IPS-20b (cell line): ENCODE data around the gene FRMPD2.
"Not testable (repeated sequence)": the region's sequence is repeated elsewhere in the genome, so short reads cannot be mapped to it uniquely, and the experiment has no call there.

ENCODE experiments used
- H3K27ac ChIP-seq: one replicate; pipeline ENCODE4 v1.5.1; 2013; ENCODE audit warnings: low read length
- H3K27me3 ChIP-seq: 2 replicates; pipeline ENCODE4 v1.6.1; 2013; ENCODE audit warnings: mild to moderate bottlenecking, low read length, inconsistent platforms; ENCODE audit not compliant: insufficient read depth
- H3K36me3 ChIP-seq: 2 replicates; pipeline ENCODE4 v1.6.1; 2013; ENCODE audit warnings: low read depth, mild to moderate bottlenecking, inconsistent platforms, low read length, moderate library complexity; ENCODE audit not compliant: insufficient read depth
- H3K4me1 ChIP-seq: 2 replicates; pipeline ENCODE4 v1.6.1; 2013; ENCODE audit warnings: mild to moderate bottlenecking, control low read depth, inconsistent platforms, low read length, moderate library complexity; ENCODE audit not compliant: insufficient read depth
- H3K4me3 ChIP-seq: 2 replicates; pipeline ENCODE4 v1.5.1; 2013; ENCODE audit warnings: mild to moderate bottlenecking, low read length, inconsistent platforms
- H3K9ac ChIP-seq: 2 replicates; pipeline ENCODE4 v1.6.1; 2013; ENCODE audit warnings: low read depth, mild to moderate bottlenecking, inconsistent platforms, low read length, moderate library complexity
- H3K9me3 ChIP-seq: 2 replicates; pipeline ENCODE4 v1.6.1; 2013; ENCODE audit warnings: mild to moderate bottlenecking, low read depth, low read length, inconsistent platforms; ENCODE audit not compliant: insufficient read depth

Gene FRMPD2

GRCh38 chr10:48224979-48225560 is 49.4 kb downstream of the FRMPD2 start:
- Histone ChIP-seq H3K9ac (no peak overlapping the region), H3K27ac (no peak overlapping the region), H3K4me1 (no peaks in the 10 kb centered on the region), H3K9me3 (no peaks in the 10 kb centered on the region), H3K27me3 (no peaks in the 10 kb centered on the region), H3K36me3 (no peaks in the 10 kb centered on the region), H3K4me3 (no peak overlapping the region)

GRCh38 chr10:48224296-48224695 is 50.2 kb downstream of the FRMPD2 start:
- Histone ChIP-seq H3K4me3 (no peak overlapping the region), H3K9me3 (no peaks in the 10 kb centered on the region), H3K4me1 (no peaks in the 10 kb centered on the region), H3K27ac (no peak overlapping the region), H3K27me3 (no peaks in the 10 kb centered on the region), H3K36me3 (no peaks in the 10 kb centered on the region), H3K9ac (no peak overlapping the region)

DNA sequence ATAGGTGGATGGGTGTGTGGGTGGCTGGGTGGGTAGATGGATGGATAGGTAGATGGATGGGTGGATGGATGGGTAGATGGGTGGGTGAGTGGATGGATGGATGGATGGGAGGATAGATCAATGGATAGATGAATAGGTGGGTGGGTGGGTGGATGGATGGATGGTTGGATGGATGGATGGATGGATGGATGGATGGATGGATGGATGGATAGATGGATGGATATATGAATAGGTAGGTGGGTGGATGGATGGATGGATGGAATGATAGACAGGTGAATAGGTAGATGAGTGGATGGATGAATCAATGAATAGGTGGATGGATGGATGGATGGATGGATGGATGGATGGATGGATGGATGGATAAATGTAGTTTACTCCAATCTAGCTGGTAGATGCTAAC is 52.7 kb downstream of the FRMPD2 start:
- Histone ChIP-seq H3K36me3 (no peaks in the 10 kb centered on the region), H3K4me1 (no peaks in the 10 kb centered on the region), H3K9ac (no peak overlapping the region), H3K27me3 (no peaks in the 10 kb centered on the region), H3K9me3 (no peaks in the 10 kb centered on the region), H3K4me3 (no peak overlapping the region), H3K27ac (no peak overlapping the region)

DNA sequence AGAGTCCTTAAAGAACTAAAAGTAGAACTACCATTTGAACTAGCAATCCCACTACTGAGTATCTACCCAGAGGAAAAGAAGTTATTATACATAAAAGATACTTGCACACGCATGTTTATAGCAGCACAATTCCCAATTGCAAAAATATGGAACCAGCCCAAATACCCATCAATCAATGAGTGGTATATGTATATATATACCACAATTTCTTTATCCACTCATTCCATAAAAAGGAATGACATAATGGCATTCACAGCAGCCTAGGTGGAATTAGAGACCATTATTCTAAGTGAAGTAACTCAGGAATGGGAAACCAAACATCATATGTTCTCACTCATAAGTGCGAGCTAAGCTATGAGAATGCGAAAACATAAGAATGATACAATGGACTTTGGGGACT is 53.5 kb downstream of the FRMPD2 start:
- H3K36me3 ChIP-seq, H3K27me3 ChIP-seq, H3K4me3 ChIP-seq, H3K9ac ChIP-seq, H3K9me3 ChIP-seq, H3K4me1 ChIP-seq, H3K27ac ChIP-seq: not testable (repeated sequence)

DNA sequence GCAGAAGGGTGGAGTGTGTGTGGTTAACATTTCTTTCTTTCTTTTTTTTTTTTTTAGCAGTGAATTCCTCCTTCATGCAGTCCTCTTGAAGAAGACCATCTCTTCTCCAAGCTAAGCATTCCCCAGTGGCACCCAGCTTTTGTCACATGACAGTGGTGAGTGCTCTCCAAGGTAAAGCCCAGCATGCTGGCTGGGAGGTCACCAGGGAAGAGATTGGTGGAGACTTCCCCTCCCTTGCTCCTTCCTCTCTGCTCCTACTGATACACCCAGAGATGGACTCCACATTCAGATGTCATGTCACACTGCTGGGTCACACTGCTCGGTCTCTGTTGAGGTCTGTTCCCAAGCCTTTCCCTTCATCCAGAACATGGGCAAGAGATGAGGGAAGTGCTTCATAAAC is 55.3 kb downstream of the FRMPD2 start:
- Histone ChIP-seq H3K36me3 (no peaks in the 10 kb centered on the region), H3K4me3 (no peak overlapping the region), H3K9ac (no peak overlapping the region), H3K27me3 (no peaks in the 10 kb centered on the region), H3K4me1 (no peaks in the 10 kb centered on the region), H3K27ac (no peak overlapping the region), H3K9me3 (no peaks in the 10 kb centered on the region)

DNA sequence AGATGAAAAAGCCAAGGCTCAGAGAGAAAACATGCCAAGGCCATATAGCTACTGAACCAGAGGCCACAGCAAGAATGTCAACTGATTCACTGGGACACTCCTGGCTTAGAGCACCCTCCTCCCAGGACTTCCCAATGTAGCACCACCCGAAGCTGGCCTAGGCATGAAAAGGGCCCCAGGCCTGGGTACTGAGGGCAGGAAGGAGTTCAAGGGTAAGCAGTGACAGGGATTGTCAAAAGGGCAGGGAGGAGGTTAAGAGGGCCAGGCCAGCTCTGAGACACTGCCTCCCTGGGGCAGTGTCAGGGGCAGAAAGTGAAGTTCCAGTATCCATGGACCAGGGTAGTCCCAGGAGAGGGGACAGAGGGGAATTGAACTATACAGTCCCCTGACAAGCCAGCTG is 57.8 kb downstream of the FRMPD2 start:
- H3K4me3 ChIP-seq, result no peak overlapping the region
- no peaks in the 10 kb centered on the region for H3K9me3 ChIP-seq
- H3K27ac ChIP-seq, result no peak overlapping the region
- no peak overlapping the region; the same call in 1 of the 2 replicates for H3K9ac ChIP-seq
- no peaks in the 10 kb centered on the region for H3K27me3 ChIP-seq
- H3K4me1 ChIP-seq, result no peaks in the 10 kb centered on the region
- no peaks in the 10 kb centered on the region for H3K36me3 ChIP-seq

DNA sequence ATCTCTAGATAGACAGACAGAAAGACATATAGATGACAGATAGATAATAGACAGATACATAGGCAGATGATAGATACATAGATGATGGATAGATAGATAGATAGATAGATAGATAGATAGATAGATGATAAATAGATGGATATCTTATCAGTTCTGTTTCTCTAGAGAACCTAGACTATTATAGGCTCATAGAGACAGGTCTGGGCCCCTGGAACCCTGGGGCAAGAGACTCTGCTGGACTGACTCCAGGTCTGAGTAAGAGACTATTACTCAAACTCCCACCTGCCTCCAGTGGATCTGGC is 58.3 kb downstream of the FRMPD2 start:
- no peaks in the 10 kb centered on the region for H3K36me3 ChIP-seq
- H3K4me3 ChIP-seq, result no peak overlapping the region
- H3K27me3 ChIP-seq, result no peaks in the 10 kb centered on the region
- no peaks in the 10 kb centered on the region for H3K9me3 ChIP-seq
- H3K9ac ChIP-seq, result no peak overlapping the region
- H3K4me1 ChIP-seq, result no peaks in the 10 kb centered on the region
- no peak overlapping the region for H3K27ac ChIP-seq

GRCh38 chr10:48215486-48216203 is 58.9 kb downstream of the FRMPD2 start:
- H3K4me1 ChIP-seq, result no peaks in the 10 kb centered on the region
- H3K27ac ChIP-seq, result no peak overlapping the region

GRCh38 chr10:48214716-48215485 is 59.6 kb downstream of the FRMPD2 start:
- Histone ChIP-seq H3K27ac (no peak overlapping the region), H3K4me1 (no peaks in the 10 kb centered on the region), H3K36me3 (no peaks in the 10 kb centered on the region), H3K9ac (no peak overlapping the region), H3K27me3 (no peaks in the 10 kb centered on the region), H3K9me3 (no peaks in the 10 kb centered on the region), H3K4me3 (no peak overlapping the region)

More at GRCh38 chr10:48215486-48216203, 58.9 kb downstream of the FRMPD2 start:
- H3K9ac ChIP-seq, result no peak overlapping the region
- H3K36me3 ChIP-seq, result no peaks in the 10 kb centered on the region
- H3K27me3 ChIP-seq, result no peaks in the 10 kb centered on the region
- H3K4me3 ChIP-seq, result no peak overlapping the region
- no peaks in the 10 kb centered on the region for H3K9me3 ChIP-seq

DNA sequence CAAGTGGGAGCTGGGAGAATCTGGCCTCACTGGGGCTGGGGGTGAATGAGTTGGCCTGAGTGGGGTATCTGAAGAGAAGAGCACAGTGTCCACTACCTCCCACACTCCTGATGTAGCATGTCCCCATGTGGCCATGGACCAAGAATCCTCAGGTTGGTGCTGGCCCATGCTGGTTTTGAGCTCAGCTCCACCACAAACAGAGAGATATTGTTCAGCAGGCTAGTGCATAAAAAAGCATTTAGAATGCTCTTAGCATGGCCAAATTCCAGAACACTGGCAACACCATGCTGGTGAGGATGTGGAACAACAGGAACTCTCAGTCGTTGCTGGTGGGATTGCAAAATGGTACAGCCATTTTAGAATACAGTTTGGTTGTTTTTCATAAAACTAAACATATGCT is 61.4 kb downstream of the FRMPD2 start:
- no peaks in the 10 kb centered on the region for H3K27me3 ChIP-seq
- no peak overlapping the region for H3K27ac ChIP-seq
- no peaks in the 10 kb centered on the region for H3K4me1 ChIP-seq
- H3K9me3 ChIP-seq, result no peaks in the 10 kb centered on the region
- no peak overlapping the region for H3K4me3 ChIP-seq
- no peak overlapping the region for H3K9ac ChIP-seq
- no peaks in the 10 kb centered on the region for H3K36me3 ChIP-seq

DNA sequence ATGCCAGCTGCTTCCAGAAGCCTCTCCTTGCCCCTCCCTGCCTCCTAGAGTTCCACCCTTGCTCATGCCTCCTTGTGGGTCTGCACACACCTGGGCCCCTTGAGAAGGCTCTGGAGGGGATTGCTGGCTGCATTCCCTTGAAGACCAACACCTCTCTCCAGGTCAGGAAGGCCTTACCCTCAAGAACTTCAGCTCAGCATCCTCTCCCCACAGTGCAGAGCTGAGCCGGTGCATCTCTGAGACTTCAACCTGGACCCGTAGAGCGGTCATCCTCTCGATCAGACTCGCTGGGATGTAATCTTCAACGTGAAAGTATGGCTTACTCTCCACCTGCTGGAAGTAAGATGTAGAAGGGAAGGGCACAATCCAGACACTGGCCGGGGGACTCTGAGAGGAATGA is 62.7 kb downstream of the FRMPD2 start:
- no peaks in the 10 kb centered on the region for H3K27me3 ChIP-seq
- H3K36me3 ChIP-seq, result no peaks in the 10 kb centered on the region
- no peaks in the 10 kb centered on the region for H3K9me3 ChIP-seq
- H3K4me3 ChIP-seq, result no peak overlapping the region
- H3K9ac ChIP-seq, result no peak overlapping the region
- no peaks in the 10 kb centered on the region for H3K4me1 ChIP-seq
- H3K27ac ChIP-seq, result no peak overlapping the region

GRCh38 chr10:48210966-48211365 is 63.5 kb downstream of the FRMPD2 start:
- Histone ChIP-seq H3K9ac (no peak overlapping the region), H3K36me3 (no peaks in the 10 kb centered on the region), H3K4me3 (no peak overlapping the region), H3K9me3 (no peaks in the 10 kb centered on the region), H3K4me1 (no peaks in the 10 kb centered on the region), H3K27ac (no peak overlapping the region), H3K27me3 (no peaks in the 10 kb centered on the region)
